Cardiac fibroblast (primary cell): ENCODE data around the gene LYRM1.

Experiments used
- DNase-seq, 2 donors: peaks; one replicate each; pipeline versions ENCODE4 v3.0.0 to v3.0.0-alpha.2; 2010; ENCODE audit warnings: low read depth in 2 of 2
- H3K4me3 ChIP-seq, 2 donors: replicated peaks in 1 of 2; 1 replicate in 1 of 2; 2 replicates in 1 of 2; pipeline ENCODE4 v1.5.1; 2011; ENCODE audit warnings: low read depth in 2 of 2, low read length in 2 of 2, mild to moderate bottlenecking in 2 of 2, moderate library complexity in 1 of 2
- CTCF ChIP-seq: IDR thresholded peaks from one replicate; pipeline ENCODE4 v1.5.1; 2011; ENCODE audit warnings: low read depth, mild to moderate bottlenecking, low read length, inconsistent platforms

The LYRM1 gene

GRCh38 chr16:20879175-20880040 is 21.2 kb upstream of the LYRM1 start:
- H3K4me3 ChIP-seq = no peak overlapping the region
- no peak for TF ChIP-seq CTCF
- DNase-seq = peak; percentile 59 to 65

- peak in 1 of 2 donors; percentile 27 for DNase-seq
- TF ChIP-seq CTCF = no peak
- H3K4me3 ChIP-seq = no peak overlapping the region
Observed at GRCh38 chr16:20880867-20881502, 19.6 kb upstream of the LYRM1 start.

- TF ChIP-seq CTCF = no peak
- H3K4me3 ChIP-seq = no peak overlapping the region
- DNase-seq = no peak
Observed at GRCh38 chr16:20881503-20881878, 19.1 kb upstream of the LYRM1 start.

- peak in 1 of 2 donors; percentile 79 for DNase-seq
- H3K4me3 ChIP-seq = no peak overlapping the region
- TF ChIP-seq CTCF = no peak
Observed at GRCh38 chr16:20883554-20884239, 16.9 kb upstream of the LYRM1 start.

GRCh38 chr16:20884240-20884556 is 16.4 kb upstream of the LYRM1 start:
- peak; percentile 74 to 77 for DNase-seq

GRCh38 chr16:20886320-20886719 is 14.3 kb upstream of the LYRM1 start:
- no peak for TF ChIP-seq CTCF
- no peak for DNase-seq

More at GRCh38 chr16:20884240-20884556, 16.4 kb upstream of the LYRM1 start:
- no peak overlapping the region for H3K4me3 ChIP-seq
- TF ChIP-seq CTCF = no peak

More at GRCh38 chr16:20886320-20886719, 14.3 kb upstream of the LYRM1 start:
- H3K4me3 ChIP-seq = no peak overlapping the region
